NCI-H82 treated with DMSO at 0.1 percent for 48 hours (cell line): ENCODE data around the gene PSMD12.
"Not testable (repeated sequence)": the region's sequence is repeated elsewhere in the genome, so short reads cannot be mapped to it uniquely, and the experiment has no call there.

Experiments used
- DNase-seq: peaks from one replicate; lab custom pipeline; 2025; ENCODE audit not compliant: unreplicated experiment; lab: John Stamatoyannopoulos, UW

The PSMD12 gene

DNA sequence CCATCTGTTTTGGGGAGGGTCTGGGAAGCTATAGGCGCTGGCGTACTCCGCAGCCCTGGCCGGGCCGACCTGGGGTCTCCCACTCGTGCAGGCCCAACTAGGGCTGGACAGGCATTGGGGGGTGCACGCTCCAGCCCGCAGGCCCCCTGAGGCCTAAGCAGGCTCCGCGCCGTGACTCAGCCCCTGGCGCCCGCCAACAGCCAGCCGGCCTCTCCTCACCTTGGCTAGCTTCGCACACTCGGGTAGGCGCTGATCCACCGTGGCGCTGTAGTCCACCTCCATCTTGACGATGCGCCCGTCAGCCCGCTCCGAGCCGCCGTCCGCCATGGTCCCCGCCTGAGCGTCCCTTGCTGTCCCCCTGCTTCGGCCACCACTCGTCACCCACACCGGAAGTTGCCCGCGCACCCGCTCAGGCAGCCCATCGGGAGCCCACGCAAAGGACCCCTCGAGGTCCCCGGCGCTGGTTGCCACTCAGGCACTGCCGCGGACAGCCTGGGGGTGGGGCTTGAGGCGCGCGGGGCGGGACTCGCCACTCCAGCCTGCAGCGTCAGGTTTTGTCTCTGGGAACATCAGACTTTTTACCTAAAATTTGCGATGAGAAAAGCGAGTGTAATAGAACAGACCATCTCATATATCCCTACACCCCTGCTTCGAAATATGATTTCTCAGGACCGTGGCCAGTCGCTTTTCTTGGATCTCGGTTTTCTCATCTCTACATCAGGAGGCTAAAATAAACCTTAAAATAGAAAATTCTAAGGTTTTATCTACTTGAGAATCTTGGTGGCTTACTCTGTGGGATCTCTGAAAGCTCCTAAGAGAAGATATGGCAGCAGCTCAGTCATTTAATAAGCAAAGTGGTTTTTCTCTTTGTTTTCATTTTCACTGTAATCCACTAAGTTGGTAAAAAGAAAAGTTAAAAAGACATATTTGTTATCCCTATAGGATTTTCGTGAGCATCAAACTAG is at the start of gene PSMD12:
Gene PSMD12 (minus strand): TSS at position 385 of the 965 bp plus-strand sequence. CDS start 58 bp downstream, at position 327.
- DNase-seq = peak; percentile 62

DNA sequence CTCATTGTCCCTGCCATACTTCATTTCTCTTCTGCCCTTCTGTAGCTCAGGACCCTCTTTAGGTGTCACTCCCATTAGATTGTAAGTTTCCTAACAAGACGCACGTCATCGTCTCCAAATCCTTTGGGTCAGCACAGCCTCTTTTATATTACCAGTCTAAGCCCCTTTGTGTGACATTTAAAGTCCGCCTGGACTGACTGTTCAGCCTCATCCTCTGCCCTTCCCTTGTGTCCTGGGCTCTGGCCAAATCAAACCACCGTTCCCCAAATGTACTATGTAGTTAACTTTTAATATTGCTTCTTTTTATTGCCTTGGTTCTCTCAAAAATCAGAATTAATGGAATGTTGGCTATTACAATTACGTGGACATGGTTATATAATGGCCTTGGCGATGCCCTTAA is 48.9 kb upstream of the PSMD12 start:
- DNase-seq = no peak

DNA sequence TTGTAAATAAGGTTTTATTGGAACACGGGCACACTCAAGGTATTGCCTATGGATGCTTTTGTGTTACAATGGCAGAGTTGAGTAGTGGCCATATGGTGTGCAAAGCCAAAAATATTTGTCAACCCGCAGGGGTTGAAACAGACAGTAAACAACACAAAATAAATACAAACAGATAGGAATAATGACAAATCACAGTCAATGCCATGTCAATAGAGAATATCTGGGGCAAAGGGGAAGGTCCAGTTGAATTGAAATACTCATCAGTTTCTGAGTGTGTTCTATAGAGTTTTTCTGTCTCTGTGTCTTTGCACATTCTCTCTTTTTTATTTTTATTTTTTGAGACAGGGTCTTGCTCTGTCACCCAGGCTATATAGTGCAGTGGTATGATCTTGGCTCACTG is 48.2 kb upstream of the PSMD12 start:
- DNase-seq = no peak

DNA sequence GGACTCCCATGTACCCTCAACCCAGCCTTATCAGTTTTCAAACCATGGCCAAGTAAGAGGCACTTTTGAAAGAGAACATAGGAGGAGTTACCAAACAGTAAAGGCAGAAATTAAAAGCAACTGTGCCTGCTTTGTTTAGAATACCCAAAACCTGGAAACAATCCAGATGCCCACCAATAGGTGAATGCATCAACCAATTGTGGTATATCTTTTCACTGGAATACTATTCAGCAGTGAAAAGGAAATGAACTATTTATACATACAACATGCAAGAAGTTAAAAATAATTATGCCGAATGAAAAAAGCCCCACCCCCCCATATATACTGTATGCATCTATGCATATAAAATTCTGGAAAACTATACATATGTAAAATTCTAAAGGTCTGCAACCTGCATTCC is 47.8 kb upstream of the PSMD12 start:
- DNase-seq = no peak

DNA sequence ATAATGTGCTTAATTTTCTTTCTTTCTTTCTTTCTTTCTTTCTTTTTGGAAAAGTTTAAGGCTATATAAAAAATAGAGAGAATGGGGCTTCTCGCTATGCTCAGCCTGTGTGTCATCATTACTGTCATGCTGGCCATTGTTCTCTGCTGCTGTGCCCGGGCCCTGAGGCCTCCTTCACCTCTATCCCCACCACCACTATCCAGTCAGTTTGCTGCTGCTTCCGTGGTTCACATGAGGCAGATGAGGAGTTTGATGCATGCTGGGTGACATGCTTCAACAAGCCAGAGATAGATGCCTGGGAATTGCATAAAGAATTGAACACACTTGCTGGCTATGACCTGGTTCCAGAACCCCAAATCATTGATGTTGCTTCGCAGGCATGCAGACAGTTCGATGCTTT is 47.0 kb upstream of the PSMD12 start:
- DNase-seq = no peak

DNA sequence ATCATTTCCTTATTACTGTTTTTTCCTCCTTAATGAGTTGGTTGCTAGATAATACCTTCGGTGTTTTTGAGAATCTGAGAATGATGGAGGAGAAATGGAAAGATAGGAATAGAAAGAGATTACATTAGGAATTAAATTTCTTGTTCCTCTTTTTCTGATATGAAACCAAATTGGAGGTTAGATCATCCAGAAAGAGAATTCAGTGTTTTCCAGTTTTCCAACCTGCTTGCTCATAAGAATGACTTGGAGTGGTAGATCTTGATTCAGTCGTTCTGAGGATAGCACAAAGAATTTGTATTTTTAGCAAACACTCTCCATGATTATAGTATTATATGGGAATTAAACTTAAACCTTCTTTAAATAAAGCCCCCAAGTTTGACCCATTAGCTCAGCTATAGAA is 46.6 kb upstream of the PSMD12 start:
- DNase-seq = no peak

DNA sequence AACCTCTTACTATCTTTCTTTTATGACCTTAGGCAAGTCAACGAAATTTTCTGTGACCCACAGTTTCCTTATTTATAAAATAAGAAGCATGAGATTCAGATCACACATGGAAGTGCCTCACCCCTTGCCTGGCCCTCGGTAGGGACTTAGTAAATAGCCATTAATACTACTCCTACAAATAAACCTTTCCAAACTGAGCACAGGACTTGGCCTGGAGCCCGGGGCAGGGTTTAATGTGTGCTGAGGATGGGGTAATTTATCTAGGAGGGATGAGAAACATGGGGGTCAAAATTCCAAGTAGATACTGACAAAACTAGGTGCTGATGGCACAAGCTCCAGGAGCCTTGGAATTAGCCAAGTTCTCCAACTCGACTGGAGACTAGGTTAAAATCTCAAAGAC is 45.7 kb upstream of the PSMD12 start:
- no peak for DNase-seq

DNA sequence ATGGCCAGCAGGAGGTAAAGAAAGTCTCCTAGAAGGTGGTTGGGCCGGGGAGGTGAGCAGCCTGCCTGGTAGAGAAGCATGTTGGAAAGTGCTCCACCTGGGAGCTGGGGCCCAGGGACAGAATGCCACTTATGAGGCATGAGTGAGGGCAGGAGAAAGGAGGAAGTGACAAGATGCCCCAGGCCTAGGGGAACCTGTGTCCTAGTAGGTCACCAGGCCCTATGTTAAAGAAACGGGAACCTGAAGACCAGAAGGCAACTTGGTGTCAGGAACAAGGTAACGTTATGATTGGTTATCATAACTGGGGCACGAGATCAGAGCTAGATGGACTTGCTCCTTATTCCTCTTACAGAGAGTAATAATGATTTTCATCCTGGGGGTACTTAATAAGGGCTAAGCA is 45.0 kb upstream of the PSMD12 start:
- DNase-seq = no peak

DNA sequence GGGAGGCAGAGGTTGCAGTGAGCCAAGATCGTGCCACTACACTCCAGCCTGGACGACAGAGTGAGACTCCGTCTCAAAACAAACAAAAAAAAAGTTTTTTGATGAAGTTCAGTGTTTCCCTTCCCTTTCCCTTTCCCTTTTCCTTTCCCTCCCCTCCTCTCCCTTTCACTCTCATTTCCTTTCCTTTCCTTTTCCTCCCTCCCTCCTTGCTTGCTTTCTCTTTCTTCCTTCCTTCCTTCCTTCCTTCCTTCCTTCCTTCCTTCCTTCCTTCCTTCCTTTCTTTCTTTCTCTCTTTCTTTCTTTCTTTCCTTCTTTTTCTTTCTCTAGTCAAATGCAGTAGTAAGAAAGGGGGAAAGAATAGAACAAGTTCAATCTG is 42.1 kb upstream of the PSMD12 start:
- not testable (repeated sequence) for DNase-seq

DNA sequence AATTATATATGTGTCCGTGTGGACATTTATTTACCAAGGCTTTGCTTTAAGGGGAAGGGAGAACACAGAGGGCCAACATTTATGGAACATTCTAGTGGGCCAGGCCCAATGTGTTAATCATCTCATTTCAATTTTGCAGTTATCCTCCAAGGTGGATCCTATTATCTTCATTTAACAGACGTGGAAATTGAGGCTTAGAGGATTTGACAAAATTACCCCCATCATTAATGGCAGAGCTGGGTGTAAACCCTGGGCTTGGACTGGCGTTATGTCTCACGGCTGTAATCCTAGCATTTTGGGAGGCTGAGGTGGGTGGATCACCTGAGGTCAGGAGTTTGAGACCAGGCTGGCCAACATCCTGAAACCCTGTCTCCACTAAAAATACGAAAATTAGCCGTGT is 37.1 kb upstream of the PSMD12 start:
- peak; percentile 60 for DNase-seq

DNA sequence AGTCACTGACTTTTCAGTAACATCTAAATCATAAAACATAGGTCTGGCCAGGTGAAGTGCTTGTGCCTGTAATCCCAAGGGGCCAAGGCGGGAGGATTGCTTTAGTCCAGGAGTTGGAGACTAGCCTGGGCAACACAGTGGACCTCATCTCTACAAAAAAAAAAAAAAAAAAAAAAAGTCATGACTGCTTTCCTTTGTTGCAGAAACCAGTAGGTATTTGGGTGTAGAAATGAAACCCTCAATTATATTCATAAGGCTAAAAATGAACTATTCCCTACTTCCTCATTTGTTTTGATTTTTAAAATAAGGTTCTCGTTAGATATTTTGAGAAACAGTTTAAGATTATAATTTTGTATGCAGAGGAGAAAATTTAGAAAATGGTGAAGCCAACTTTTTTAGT is 36.7 kb upstream of the PSMD12 start:
- no peak for DNase-seq

DNA sequence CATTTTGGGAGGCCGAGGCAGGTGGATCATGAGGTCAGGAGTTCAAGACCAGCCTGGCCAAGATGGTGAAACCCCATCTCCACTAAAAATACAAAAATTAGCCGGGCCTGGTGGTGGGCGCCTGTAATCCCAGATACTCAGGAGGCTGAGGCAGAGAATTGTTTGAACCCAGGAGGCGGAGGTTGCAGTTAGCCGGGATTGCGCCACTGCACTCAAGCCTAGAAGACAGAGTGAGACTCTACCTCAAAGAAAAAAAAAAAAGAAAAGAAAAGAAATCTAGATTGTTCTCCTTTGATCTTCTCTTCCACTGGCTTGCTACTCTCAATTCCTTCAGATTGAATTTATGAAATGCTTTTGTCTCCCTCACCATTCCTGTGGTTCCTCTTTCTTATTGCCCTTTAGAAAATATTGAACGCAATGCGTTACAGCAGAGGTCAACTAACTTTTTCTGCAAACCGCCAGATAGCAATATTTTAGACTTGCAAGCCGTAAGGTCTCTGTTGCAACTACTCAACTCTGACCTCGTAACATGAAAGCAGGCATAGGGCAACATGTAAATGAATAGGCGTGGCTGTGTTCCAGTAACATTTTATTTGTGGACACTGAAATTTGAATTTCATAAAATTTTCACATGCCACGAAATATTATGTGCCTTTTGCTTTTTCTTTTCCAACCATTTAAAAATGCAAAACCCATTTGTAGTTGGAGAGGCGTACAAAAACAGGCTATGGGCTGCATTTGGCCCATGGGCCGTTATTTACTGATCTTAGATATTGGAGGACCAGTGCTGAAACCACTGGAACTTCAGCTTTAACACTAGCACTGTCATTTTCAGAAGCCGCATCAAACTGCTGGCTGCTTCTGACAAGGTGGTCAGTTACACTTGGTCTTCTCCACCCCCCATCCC is 35.5 kb upstream of the PSMD12 start:
- no peak for DNase-seq

DNA sequence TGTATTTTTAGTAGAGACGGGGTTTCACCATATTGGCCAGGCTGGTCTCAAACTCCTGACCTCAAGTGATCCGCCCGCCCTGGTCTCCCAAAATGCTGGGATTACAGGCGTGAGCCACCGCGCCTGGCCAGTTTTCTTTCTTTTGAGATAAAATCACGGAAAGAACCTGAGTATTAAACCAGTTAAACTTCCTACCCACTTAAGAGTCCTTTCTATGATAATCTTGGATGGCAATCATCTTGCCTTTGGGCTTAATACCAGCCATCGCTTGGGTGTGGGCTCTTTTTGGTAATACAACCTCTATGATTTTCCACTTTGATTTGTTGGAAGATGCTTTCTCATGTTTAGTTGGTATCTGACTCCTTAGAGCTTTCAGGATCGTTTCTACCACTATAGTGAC is 34.7 kb upstream of the PSMD12 start:
- DNase-seq = no peak

DNA sequence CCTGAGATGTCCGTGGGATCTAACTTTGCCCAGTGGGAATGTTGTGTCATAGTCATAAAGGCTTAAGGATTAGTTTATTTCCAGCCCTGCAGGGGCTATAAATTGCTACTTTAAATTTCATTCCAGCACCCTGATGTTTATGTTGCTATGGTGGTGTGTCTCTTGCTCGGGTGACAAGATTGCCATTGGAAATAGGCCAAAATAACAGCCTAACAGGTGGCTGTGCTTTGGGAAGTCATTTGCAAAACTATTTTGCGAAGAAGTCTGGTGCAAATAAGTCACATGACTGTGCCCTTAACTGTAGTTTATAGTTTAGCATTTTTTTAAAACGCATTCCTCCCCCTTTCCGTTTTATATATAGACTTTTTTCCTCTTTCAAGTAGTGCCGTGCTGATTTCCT is 33.8 kb upstream of the PSMD12 start:
- DNase-seq = no peak

DNA sequence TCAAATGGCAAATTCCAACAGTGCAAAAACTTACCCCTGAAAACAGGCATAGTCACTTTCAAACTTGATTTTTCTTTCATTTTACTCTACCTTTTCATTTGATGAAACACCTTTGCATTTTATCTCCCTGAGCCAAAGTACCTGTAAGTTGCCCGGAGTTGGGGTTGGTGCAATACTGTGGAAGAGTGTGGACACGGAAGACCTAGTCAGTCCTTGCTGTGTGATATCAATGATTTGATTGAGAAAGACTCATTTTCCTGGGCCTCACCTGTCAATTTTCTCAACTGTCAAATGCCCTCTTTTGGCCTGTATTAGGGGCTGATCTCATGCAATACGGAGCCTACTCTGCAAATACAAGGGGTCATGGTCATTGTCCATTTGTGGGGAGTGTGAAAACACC is 33.3 kb upstream of the PSMD12 start:
- no peak for DNase-seq

DNA sequence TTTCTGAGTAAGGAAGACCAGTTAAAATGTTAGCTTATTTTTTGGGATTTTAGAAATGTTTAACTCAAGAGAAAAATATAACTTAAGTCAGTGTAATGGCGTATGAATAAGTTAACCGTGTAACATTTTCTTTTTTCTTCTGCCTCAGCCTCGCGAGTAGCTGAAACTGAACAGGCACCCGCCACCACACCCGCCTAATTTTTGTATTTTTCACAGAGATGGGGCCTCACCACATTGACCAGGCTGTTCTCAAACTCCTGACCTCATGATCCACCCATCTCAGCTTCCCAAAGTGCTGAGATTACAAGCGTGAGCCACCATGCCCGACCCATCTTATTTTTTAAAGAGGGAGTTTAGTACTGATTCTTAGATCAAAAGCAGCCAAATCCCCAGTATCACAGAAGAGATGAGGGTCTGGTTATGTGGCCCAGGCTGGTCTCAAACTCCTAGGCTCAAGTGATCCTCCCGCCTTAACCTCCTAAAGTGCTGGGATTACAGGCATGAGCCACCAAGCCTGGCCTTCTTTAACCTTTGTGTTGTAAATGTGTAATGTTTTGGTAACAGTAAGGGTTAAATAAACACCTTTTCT is 27.5 kb upstream of the PSMD12 start:
- DNase-seq = no peak

DNA sequence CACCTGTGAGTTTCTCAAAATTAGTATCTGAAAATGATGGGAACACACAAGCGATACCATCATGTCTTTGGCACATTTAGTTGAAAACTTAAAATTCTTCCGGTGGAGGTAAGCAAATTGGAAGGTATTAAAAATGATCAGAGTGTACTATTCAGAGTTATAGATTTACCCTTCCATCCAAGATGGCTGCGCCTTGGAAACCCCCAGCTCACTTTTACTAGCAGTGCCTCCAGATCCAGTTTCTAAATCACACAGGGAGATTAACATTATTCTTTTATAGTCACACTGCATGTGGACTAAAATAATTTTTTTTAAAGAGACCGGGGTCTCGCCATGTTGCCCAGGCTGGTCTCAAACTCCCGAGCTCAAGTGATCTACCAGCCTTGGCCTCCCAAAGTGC is 25.7 kb upstream of the PSMD12 start:
- DNase-seq = no peak

DNA sequence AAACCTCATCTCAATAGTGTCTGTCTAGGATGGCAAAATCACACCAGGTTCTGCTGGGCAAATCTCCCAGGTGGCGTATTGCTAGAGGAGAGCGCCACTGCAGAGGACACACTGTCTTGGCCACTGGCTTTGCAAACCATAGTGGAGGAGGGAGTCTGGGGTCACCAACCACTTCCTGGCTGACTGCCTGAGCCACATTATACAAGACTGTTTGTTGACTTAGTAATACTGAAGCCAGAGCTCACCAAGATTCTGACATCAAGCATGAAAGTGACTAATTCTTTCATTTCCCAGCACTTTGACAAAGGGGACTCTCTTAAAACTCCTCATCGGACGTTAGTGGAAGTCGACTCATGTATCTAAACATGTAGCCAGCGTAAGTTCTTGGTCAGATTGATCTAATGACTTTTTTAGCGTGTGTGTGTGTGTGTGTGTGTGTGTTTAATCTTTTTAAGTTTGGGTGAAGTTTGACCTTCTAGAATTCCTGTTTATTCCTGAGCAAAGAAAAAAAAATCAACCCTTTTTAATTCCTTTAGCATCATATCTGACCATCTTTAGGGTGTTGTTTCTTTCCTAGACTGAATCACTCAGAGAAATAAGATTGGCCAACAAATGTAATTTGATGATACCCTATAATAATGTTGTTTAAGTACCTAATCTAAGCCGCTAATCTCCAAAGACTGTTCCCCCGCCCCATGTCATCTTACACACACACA is 24.4 kb upstream of the PSMD12 start:
- DNase-seq = peak; percentile 79

DNA sequence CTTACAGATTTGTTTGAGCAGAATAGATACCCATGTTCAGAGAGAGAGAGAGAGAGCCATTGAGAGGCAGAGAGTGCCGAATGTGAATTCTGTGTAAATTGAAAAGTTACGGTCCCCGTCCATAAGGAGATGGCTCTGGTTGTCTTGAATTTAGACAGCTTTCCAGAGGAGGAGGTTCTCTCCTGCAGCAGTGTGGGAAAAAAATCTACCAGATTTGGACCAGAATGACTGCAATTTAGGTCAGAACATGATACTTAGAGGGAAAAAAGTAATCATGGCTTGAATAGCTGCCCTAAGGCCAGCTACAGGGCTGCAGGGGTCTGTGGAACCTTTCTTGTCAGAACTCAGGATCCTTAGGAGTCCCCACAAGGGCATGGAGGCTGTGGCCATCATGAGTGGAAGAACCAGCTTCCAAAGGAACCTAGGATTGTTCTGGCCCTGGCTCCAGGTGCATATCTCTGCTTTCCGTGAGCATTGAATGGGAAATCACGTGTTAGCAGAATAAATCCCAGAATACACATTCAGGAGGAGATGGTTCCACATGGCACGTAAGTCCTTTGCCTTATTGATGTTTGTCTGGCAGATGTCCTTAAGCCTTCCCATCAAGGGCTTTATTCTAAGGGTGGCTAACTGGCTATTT is 23.7 kb upstream of the PSMD12 start:
- DNase-seq = peak; percentile 66

DNA sequence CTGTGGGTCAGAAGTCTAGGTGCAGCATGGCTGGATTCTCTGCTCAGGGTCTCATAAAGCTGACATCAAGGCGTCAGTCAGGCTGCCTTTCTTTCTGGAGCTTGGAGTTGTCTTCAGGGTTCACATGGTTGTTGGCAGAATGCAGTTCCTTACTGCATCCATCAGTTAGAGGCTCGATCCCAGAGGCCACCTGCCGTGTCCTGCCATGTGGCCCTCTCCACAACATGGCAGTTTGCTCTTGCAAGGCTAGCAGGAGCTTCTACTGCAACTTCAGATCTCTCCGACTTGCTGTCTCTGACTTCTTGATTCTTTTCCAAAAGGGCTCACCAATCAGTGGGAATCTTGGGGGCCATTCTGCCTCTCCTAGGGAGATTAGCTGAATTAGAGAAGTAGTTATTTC is 22.6 kb upstream of the PSMD12 start:
- DNase-seq = no peak
